HepG2 (cell line): ENCODE measurements around the gene TCF25. TPM values are rescaled to one million over a fixed set of nuclear protein-coding genes. Genes with fewer than 3 reads are reported as not detected.

Experiments used
- ATAC-seq: fragments of 200-7000 bp; cut with Tn5 transposase; 3 replicates; pipeline ENCODE4 v1.9.1; 2020; ENCODE audit warnings: mild to moderate bottlenecking, moderate library complexity
- BruUV-seq: library from RNA; stranded (reverse); fragments of 400-500 nt; replicated peaks from 2 replicates; lab custom pipeline; 2021; lab: Mats Ljungman, UMichigan
- CTCF ChIA-PET: fragments of 300-600 bp; formaldehyde crosslinking; extraction: SDS; loops from one replicate; lab custom pipeline; 2021; ENCODE audit warnings: low total read pairs, inconsistent platforms, low intra/inter-chr PET ratio; lab: Yijun Ruan, JAX
- POLR2A ChIA-PET: fragments of 350-600 bp; sonication (Branson Sonifier 250); formaldehyde crosslinking; loops from one replicate; lab custom pipeline; 2020; ENCODE audit warnings: antibody characterized with exemption, inconsistent platforms; lab: Yijun Ruan, JAX
- DNase-seq: peaks from one replicate; pipeline ENCODE4 v3.0.0-alpha.2; 2015; ENCODE audit warnings: low spot score
- FAIRE-seq: peaks from 3 replicates; lab custom pipeline; 2011; peaks lifted over from hg19 to GRCh38; lab: Jason Lieb, UNC
- H2AFZ ChIP-seq: one replicate; pipeline ENCODE4 v1.6.1; 2011; ENCODE audit warnings: low read length, inconsistent platforms
- H3K27ac ChIP-seq: fragments of 300-600 bp; 3 replicates; pipeline ENCODE4 v1.8.0; 2011; ENCODE audit warnings: mixed run types, mild to moderate bottlenecking, mixed read lengths, low read length, inconsistent platforms; ENCODE audit not compliant: insufficient read depth; ENCODE audit errors: extremely low read length
- H3K27me3 ChIP-seq, 2 experiments: fragments of 200-600 bp in 1 of 2; 2 replicates in 1 of 2; 3 replicates in 1 of 2; pipeline versions ENCODE4 v1.6.0 to v1.8.0; 2011; ENCODE audit warnings: low read length in 2 of 2, mild to moderate bottlenecking in 2 of 2, moderate library complexity in 2 of 2, inconsistent platforms in 1 of 2; ENCODE audit not compliant: insufficient read depth in 2 of 2, control insufficient read depth in 1 of 2
- H3K36me3 ChIP-seq, 2 experiments: fragments of 200-600 bp in 1 of 2; replicated peaks in 1 of 2; 2 replicates in 1 of 2; 3 replicates in 1 of 2; pipeline versions ENCODE4 v1.5.1 to v1.8.0; 2011; ENCODE audit warnings: low read length in 2 of 2, inconsistent platforms in 1 of 2; ENCODE audit not compliant: insufficient read depth in 2 of 2, control insufficient read depth in 1 of 2
- H3K4me1 ChIP-seq: 2 replicates; pipeline ENCODE4 v1.5.1; 2012; ENCODE audit warnings: low read length, inconsistent platforms; ENCODE audit not compliant: insufficient read depth
- H3K4me2 ChIP-seq: 2 replicates; pipeline ENCODE4 v1.6.0; 2011; ENCODE audit warnings: low read depth, low read length, inconsistent platforms
- H3K4me3 ChIP-seq, 3 experiments: fragments of 200-600 bp in 1 of 3; sonication (generic), shearing (Covaris generic) in 1 of 3; replicated peaks in 1 of 3; 2 replicates each; pipeline ENCODE4 v1.5.1; 2011 to 2016; ENCODE audit warnings: low read length in 3 of 3, inconsistent platforms in 2 of 3, low read depth in 2 of 3, mild to moderate bottlenecking in 2 of 3, control low read depth in 1 of 3, mixed read lengths in 1 of 3; ENCODE audit not compliant: insufficient read depth in 1 of 3
- H3K79me2 ChIP-seq: one replicate; pipeline ENCODE4 v1.6.1; 2011; ENCODE audit warnings: low read length, inconsistent platforms; ENCODE audit not compliant: insufficient read depth
- H3K9ac ChIP-seq: 2 replicates; pipeline ENCODE4 v1.6.0; 2011; ENCODE audit warnings: mild to moderate bottlenecking, low read depth, low read length, inconsistent platforms; ENCODE audit not compliant: insufficient read depth
- H3K9me3 ChIP-seq: 2 replicates; pipeline ENCODE4 v1.5.1; 2012; ENCODE audit warnings: mild to moderate bottlenecking, low read length
- H4K20me1 ChIP-seq: 2 replicates; pipeline ENCODE4 v1.6.0; 2011; ENCODE audit warnings: inconsistent platforms, mild to moderate bottlenecking, low read length, moderate library complexity; ENCODE audit not compliant: insufficient read depth
- CEBPB ChIP-seq: IDR thresholded peaks from 2 replicates; pipeline ENCODE4 v1.6.1; 2011; ENCODE audit warnings: low read depth, low read length, improper control_type of control experiment, borderline replicate concordance
- ETV6 ChIP-seq: sonication (generic); formaldehyde crosslinking; conservative IDR thresholded peaks from 2 replicates; pipeline ENCODE4 v1.4.0; 2020; ENCODE audit warnings: missing genetic modification reagents
- EZH2 ChIP-seq: conservative IDR thresholded peaks from 2 replicates; pipeline ENCODE4 v1.6.1; 2012; ENCODE audit warnings: mild to moderate bottlenecking, low read depth, low read length, moderate library complexity
- IRX3 ChIP-seq: sonication (generic); formaldehyde crosslinking; IDR thresholded peaks from 2 replicates; pipeline ENCODE4 v1.8.1; 2023; ENCODE audit warnings: mild to moderate bottlenecking, low read depth, missing genetic modification reagents, borderline replicate concordance
- ISX ChIP-seq: sonication (generic); formaldehyde crosslinking; conservative IDR thresholded peaks from 2 replicates; pipeline ENCODE4 v1.5.0; 2020; ENCODE audit warnings: missing genetic modification reagents
- KDM5A ChIP-seq: fragments of 200-600 bp; sonication (generic); IDR thresholded peaks from 2 replicates; pipeline ENCODE4 v1.7.0; 2018; ENCODE audit warnings: antibody characterized with exemption, mild to moderate bottlenecking, low read length, borderline replicate concordance
- NCOA1 ChIP-seq: sonication (generic); formaldehyde crosslinking; IDR thresholded peaks from 2 replicates; pipeline ENCODE4 v1.9.0; 2021; ENCODE audit warnings: missing genetic modification reagents
- PRDM10 ChIP-seq: sonication (generic); formaldehyde crosslinking; IDR thresholded peaks from 2 replicates; pipeline ENCODE4 v1.4.0; 2020; ENCODE audit warnings: low read depth, missing genetic modification reagents
- RELA ChIP-seq: sonication (generic); formaldehyde crosslinking; IDR thresholded peaks from 2 replicates; pipeline ENCODE4 v1.4.0; 2020; ENCODE audit warnings: missing genetic modification reagents
- SP2 ChIP-seq: sonication (generic); formaldehyde crosslinking; IDR thresholded peaks from 2 replicates; pipeline ENCODE4 v1.5.1; 2020; ENCODE audit warnings: mild to moderate bottlenecking, missing genetic modification reagents
- TBX3 ChIP-seq: fragments of 450-650 bp; IDR thresholded peaks from 2 replicates; pipeline ENCODE4 v1.6.1; 2017; ENCODE audit warnings: antibody characterized with exemption, mild to moderate bottlenecking, inconsistent platforms, borderline replicate concordance
- U2AF2 ChIP-seq: fragments of 200-400 bp; formaldehyde crosslinking; IDR thresholded peaks from 2 replicates; pipeline ENCODE4 v1.6.1; 2017; ENCODE audit warnings: low read depth, mild to moderate bottlenecking, low read length
- ZGPAT ChIP-seq: IDR thresholded peaks from 2 replicates; pipeline ENCODE4 v1.6.1; 2016; ENCODE audit warnings: mild to moderate bottlenecking
- ZNF136 ChIP-seq: sonication (generic); formaldehyde crosslinking; IDR thresholded peaks from 2 replicates; pipeline ENCODE4 v1.8.1; 2022; ENCODE audit warnings: low read depth, mild to moderate bottlenecking, moderate library complexity, missing genetic modification reagents
- ZNF20 ChIP-seq: sonication (generic); formaldehyde crosslinking; IDR thresholded peaks from 2 replicates; pipeline ENCODE4 v1.4.0; 2020; ENCODE audit warnings: mild to moderate bottlenecking, moderate library complexity, missing genetic modification reagents
- ZNF564 ChIP-seq: sonication (generic); formaldehyde crosslinking; IDR thresholded peaks from 2 replicates; pipeline ENCODE4 v1.8.1; 2023; ENCODE audit warnings: mild to moderate bottlenecking, missing genetic modification reagents
- ZNF737 ChIP-seq: sonication (generic); formaldehyde crosslinking; IDR thresholded peaks from 2 replicates; pipeline ENCODE4 v1.5.0; 2020; ENCODE audit warnings: missing genetic modification reagents, mild to moderate bottlenecking, borderline replicate concordance
- WGBS: methylation state at CpG from one replicate; pipeline ENCODE4 v1.1.6; 2017; ENCODE audit warnings: low lambda C conversion rate; 5-methylcytosine and 5-hydroxymethylcytosine counted together
- in situ Hi-C: cut with HindIII; loops from 2 replicates; pipeline ENCODE4 v1.10.0; 2017; ENCODE audit warnings: low pct_unique_long_range_greater_than_20kb; ENCODE audit not compliant: extremely low pct_ligation_motif_present
- intact Hi-C: fragments of 100-400 bp; cut with micrococcal nuclease; formaldehyde crosslinking; loops from one replicate; pipeline ENCODE4 v1.10.0; 2022; ENCODE audit not compliant: unreplicated experiment
- polyA plus RNA-seq, 8 experiments: library from polyadenylated mRNA; depleted of rRNA in 3 of 8; stranded (reverse) in 7 of 8; unstranded in 1 of 8; fragments of >200 nt; fragmentation: Illumina TruSeq in 4 of 8; extraction: Trizol in 4 of 8; gene quantifications; 2 replicates each; pipeline versions ENCODE4 v1.2.1 to v1.2.3, GENCODE V29; 2011 to 2016; ENCODE audit warnings: low read depth in 4 of 8, missing spikeins in 1 of 8, mixed read lengths in 1 of 8; ENCODE audit not compliant: insufficient read depth in 1 of 8
- total RNA-seq, 5 experiments: library from RNA; depleted of rRNA; stranded (reverse); fragments of >200 nt; fragmentation: Illumina TruSeq; extraction: Trizol; gene quantifications; 2 replicates each; pipeline ENCODE4 v1.2.3, GENCODE V29; 2016; ENCODE audit warnings: low read depth in 1 of 5
- TF ChIP-seq, protein P1 (sequence below): sonication (generic); formaldehyde crosslinking; IDR thresholded peaks from 2 replicates; pipeline ENCODE4 v1.4.0; 2020; ENCODE audit warnings: low read depth, mild to moderate bottlenecking, missing genetic modification reagents

Gene TCF25
- total and polyA plus RNA-seq, 2 of the 13 experiments (the other 11 are each of a cell fraction or from before 2014, with no cell fraction given): 138 to 206 TPM

- intact Hi-C loops (no loop called here), in situ Hi-C loops (no loop called here)
- no TSS peak for BruUV-seq
- TF ChIP-seq NCOA1 (CRISPR knock-in tag) (no peak), ETV6 (CRISPR knock-in tag) (no peak), ZNF20 (CRISPR knock-in tag) (no peak), CEBPB (no peak), PRDM10 (CRISPR knock-in tag) (no peak), RELA (CRISPR knock-in tag) (no peak), KDM5A (no peak), ZNF564 (CRISPR knock-in tag) (no peak), SP2 (CRISPR knock-in tag) (no peak), ZNF136 (CRISPR knock-in tag) (no peak), TBX3 (no peak), IRX3 (CRISPR knock-in tag) (no peak), ZGPAT (CRISPR knock-in tag) (no peak), U2AF2 (no peak), EZH2 (no peak), ZNF737 (CRISPR knock-in tag) (no peak), ISX (CRISPR knock-in tag) (no peak)
- TF ChIP-seq, protein P1, sequence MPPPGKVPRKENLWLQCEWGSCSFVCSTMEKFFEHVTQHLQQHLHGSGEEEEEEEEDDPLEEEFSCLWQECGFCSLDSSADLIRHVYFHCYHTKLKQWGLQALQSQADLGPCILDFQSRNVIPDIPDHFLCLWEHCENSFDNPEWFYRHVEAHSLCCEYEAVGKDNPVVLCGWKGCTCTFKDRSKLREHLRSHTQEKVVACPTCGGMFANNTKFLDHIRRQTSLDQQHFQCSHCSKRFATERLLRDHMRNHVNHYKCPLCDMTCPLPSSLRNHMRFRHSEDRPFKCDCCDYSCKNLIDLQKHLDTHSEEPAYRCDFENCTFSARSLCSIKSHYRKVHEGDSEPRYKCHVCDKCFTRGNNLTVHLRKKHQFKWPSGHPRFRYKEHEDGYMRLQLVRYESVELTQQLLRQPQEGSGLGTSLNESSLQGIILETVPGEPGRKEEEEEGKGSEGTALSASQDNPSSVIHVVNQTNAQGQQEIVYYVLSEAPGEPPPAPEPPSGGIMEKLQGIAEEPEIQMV (CRISPR knock-in tag): no peak
- Histone ChIP-seq H3K36me3 (peaks cover 28 to 41% of the 10 kb centered on the region in 2 experiments), H3K4me2 (no peak overlapping the region), H3K4me1 (no peaks in the 10 kb centered on the region), H3K9me3 (no peaks in the 10 kb centered on the region), H3K9ac (no peak overlapping the region), H3K79me2 (no peaks in the 10 kb centered on the region), H3K27me3 (no peaks in the 10 kb centered on the region), H3K27ac (no peak overlapping the region), H3K4me3 (no peak overlapping the region), H2AFZ (no peak overlapping the region), H4K20me1 (no peaks in the 10 kb centered on the region)
- ChIA-PET POLR2A (no interaction called here), CTCF (no interaction called here)
- DNase-seq (no peak), ATAC-seq (no peak), FAIRE-seq (no peak)
- WGBS: 94% methylated on average over 12 of the region's 13 CpGs
These were observed 87.6 kb downstream of the TCF25 start for GRCh38 chr16:89960966-89961365.
